ENCODE results near the gene OGFOD1.

DNA sequence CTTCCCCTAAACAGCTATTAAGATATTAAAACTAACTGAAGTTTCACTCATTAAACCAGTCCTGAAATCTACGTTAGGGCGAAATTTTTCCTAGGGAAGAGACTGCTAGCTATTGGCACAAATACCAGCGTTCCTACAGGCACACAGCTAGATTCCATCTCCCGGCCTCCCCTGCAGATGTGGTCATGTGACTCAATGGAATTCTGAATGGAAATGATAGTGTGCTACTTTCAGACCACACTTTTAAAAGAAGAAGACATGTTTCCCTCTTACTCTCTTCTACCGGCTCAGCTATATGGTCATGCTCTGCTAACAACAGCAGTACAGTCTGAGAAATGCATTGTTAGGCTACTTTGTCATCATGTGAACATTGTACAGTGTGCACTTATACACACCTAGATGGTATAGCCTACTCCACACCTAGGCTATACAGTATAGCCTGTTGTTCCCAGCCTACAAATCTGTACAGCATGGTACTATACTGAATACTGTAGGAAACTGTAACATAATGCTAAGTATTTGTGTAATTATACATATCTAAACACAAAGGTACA lies 31.4 kb downstream of the OGFOD1 start:
- no peak for TF ChIP-seq POLR2A (IDR thresholded peaks at IDR 0.05)
- TF ChIP-seq, protein P1, sequence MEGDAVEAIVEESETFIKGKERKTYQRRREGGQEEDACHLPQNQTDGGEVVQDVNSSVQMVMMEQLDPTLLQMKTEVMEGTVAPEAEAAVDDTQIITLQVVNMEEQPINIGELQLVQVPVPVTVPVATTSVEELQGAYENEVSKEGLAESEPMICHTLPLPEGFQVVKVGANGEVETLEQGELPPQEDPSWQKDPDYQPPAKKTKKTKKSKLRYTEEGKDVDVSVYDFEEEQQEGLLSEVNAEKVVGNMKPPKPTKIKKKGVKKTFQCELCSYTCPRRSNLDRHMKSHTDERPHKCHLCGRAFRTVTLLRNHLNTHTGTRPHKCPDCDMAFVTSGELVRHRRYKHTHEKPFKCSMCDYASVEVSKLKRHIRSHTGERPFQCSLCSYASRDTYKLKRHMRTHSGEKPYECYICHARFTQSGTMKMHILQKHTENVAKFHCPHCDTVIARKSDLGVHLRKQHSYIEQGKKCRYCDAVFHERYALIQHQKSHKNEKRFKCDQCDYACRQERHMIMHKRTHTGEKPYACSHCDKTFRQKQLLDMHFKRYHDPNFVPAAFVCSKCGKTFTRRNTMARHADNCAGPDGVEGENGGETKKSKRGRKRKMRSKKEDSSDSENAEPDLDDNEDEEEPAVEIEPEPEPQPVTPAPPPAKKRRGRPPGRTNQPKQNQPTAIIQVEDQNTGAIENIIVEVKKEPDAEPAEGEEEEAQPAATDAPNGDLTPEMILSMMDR (IDR thresholded peaks at IDR 0.05): no peak

Measured in body of pancreas (tissue), 4 donors.